Lower lobe of right lung (tissue), 2 donors: ENCODE data around the gene CORO7. TPM values are rescaled to one million over a fixed set of nuclear protein-coding genes. Genes with fewer than 3 reads are reported as not detected.

Experiments
- ATAC-seq, 2 donors: fragments of 200-7000 bp; cut with Tn5 transposase; one replicate each; pipeline ENCODE4 v1.9.1; 2020 to 2022; ENCODE audit warnings: mild to moderate bottlenecking in 2 of 2, moderate library complexity in 2 of 2
- DNase-seq: peaks from one replicate; pipeline ENCODE4 v3.0.0-alpha.2; 2020
- H3K27ac ChIP-seq: fragments of 200-600 bp; one replicate; pipeline ENCODE4 v1.8.0; 2022
- H3K27me3 ChIP-seq: fragments of 200-600 bp; one replicate; pipeline ENCODE4 v1.8.0; 2022; ENCODE audit warnings: low read depth
- H3K36me3 ChIP-seq: fragments of 200-600 bp; one replicate; pipeline ENCODE4 v1.8.0; 2022; ENCODE audit warnings: mild to moderate bottlenecking
- H3K4me1 ChIP-seq: fragments of 200-600 bp; one replicate; pipeline ENCODE4 v1.8.0; 2022
- H3K4me3 ChIP-seq: fragments of 200-600 bp; one replicate; pipeline ENCODE4 v1.8.0; 2022; ENCODE audit warnings: mild to moderate bottlenecking
- H3K9me3 ChIP-seq: fragments of 200-600 bp; one replicate; pipeline ENCODE4 v1.8.0; 2022
- CTCF ChIP-seq: fragments of 200-600 bp; IDR thresholded peaks from one replicate; pipeline ENCODE4 v1.8.0; 2022; ENCODE audit warnings: antibody characterized with exemption, mild to moderate bottlenecking
- intact Hi-C: fragments of 100-400 bp; cut with DNase I; formaldehyde crosslinking; loops from one replicate; pipeline ENCODE4 v1.11.0; 2022
- total RNA-seq: library from RNA; stranded (reverse); fragmentation: NEBNext Ultra II Directional; extraction: Animal tissue kit (Norgen Biotek cat#: 25700); gene quantifications from one replicate; pipeline ENCODE4 v1.2.1, GENCODE V29; 2021
- donor health status: DM: no; HTN: yes; CAD: no; lungs with severe emphysema.

CORO7 gene
- total RNA-seq, 1 donor from 2014 or later, result 58.5 TPM

GRCh38 chr16:4328046-4328781, 88.2 kb downstream of the CORO7 start:
- Histone ChIP-seq H3K4me1 (peaks cover 69% of the 10 kb centered on the region), H3K4me3 (peak overlapping the region; percentile 56), H3K27ac (peak overlapping the region; percentile 85), H3K9me3 (no peaks in the 10 kb centered on the region), H3K27me3 (no peaks in the 10 kb centered on the region), H3K36me3 (peaks cover 13% of the 10 kb centered on the region)
- intact Hi-C loops, result no loop called here
- ATAC-seq (peak; percentile 78 to 83), DNase-seq (peak; percentile 84)
- peak; percentile 71 for TF ChIP-seq CTCF

GRCh38 chr16:4327386-4328045, 88.9 kb downstream of the CORO7 start:
- intact Hi-C loops, result no loop called here
- Histone ChIP-seq H3K4me3 (peak overlapping the region; percentile 56), H3K27ac (peak overlapping the region; percentile 85), H3K9me3 (no peaks in the 10 kb centered on the region), H3K36me3 (peaks cover 6% of the 10 kb centered on the region), H3K4me1 (peaks cover 76% of the 10 kb centered on the region), H3K27me3 (no peaks in the 10 kb centered on the region)
- TF ChIP-seq CTCF, result no peak
- ATAC-seq (no peak), DNase-seq (no peak)

- no peaks in the 10 kb centered on the region for H3K9me3 ChIP-seq
- intact Hi-C loops, result no loop called here
- H3K4me1 ChIP-seq, result peaks cover 93% of the 10 kb centered on the region
- H3K27me3 ChIP-seq, result no peaks in the 10 kb centered on the region
- ATAC-seq, result no peak
- no peaks in the 10 kb centered on the region for H3K36me3 ChIP-seq
- H3K27ac ChIP-seq, result peak overlapping the region; percentile 85
- no peak for DNase-seq
- H3K4me3 ChIP-seq, result no peak overlapping the region
- no peak for TF ChIP-seq CTCF
These were observed 91.1 kb downstream of the CORO7 start for GRCh38 chr16:4325253-4325758.

GRCh38 chr16:4324492-4325252, 91.7 kb downstream of the CORO7 start:
- peak overlapping the region; percentile 85 for H3K27ac ChIP-seq
- ATAC-seq, result no peak
- H3K4me1 ChIP-seq, result peaks cover 94% of the 10 kb centered on the region
- H3K27me3 ChIP-seq, result no peaks in the 10 kb centered on the region
- TF ChIP-seq CTCF, result no peak
- DNase-seq, result no peak
- peak overlapping the region; percentile 15 for H3K4me3 ChIP-seq
- H3K9me3 ChIP-seq, result no peaks in the 10 kb centered on the region
- H3K36me3 ChIP-seq, result no peaks in the 10 kb centered on the region
- intact Hi-C loops, result no loop called here

- DNase-seq, result peak; percentile 71
- peak; percentile 64 to 66 for ATAC-seq
- Histone ChIP-seq H3K27me3 (no peaks in the 10 kb centered on the region), H3K36me3 (no peaks in the 10 kb centered on the region), H3K4me1 (peaks cover 94% of the 10 kb centered on the region), H3K27ac (peak overlapping the region; percentile 85), H3K4me3 (peak overlapping the region; percentile 15), H3K9me3 (no peaks in the 10 kb centered on the region)
- no peak for TF ChIP-seq CTCF
- intact Hi-C loops, result no loop called here
These were observed 92.4 kb downstream of the CORO7 start for GRCh38 chr16:4323845-4324488.
